Psoas muscle (tissue), 8 donors: Measurements from ENCODE around the gene SRP54. TPM values are rescaled to one million over a fixed set of nuclear protein-coding genes. Genes with fewer than 3 reads are reported as not detected.

ENCODE experiments used
- ATAC-seq, 4 donors: fragments of 200-7000 bp; cut with Tn5 transposase; one replicate each; pipeline ENCODE4 v1.9.1; 2020; ENCODE audit warnings: moderate library complexity in 3 of 4, mild to moderate bottlenecking in 2 of 4
- DNase-seq, 2 donors: peaks; one replicate each; pipeline ENCODE4 v3.0.0-alpha.2; 2020
- H3K27ac ChIP-seq: fragments of 200-600 bp; one replicate; pipeline ENCODE4 v1.8.0; 2022
- H3K27me3 ChIP-seq, 3 donors: fragments of 200-600 bp in 1 of 3; one replicate each; pipeline versions ENCODE4 v1.6.1 to v1.8.0; 2013 to 2022; ENCODE audit warnings: low read length in 2 of 3, mild to moderate bottlenecking in 2 of 3, moderate library complexity in 1 of 3; ENCODE audit not compliant: insufficient read depth in 3 of 3
- H3K36me3 ChIP-seq, 2 donors: fragments of 200-600 bp in 1 of 2; one replicate each; pipeline versions ENCODE4 v1.6.1 to v1.8.0; 2013 to 2022; ENCODE audit warnings: low read depth in 1 of 2, mild to moderate bottlenecking in 1 of 2, moderate library complexity in 1 of 2; ENCODE audit not compliant: insufficient read depth in 1 of 2
- H3K4me1 ChIP-seq: fragments of 200-600 bp; one replicate; pipeline ENCODE4 v1.8.0; 2022
- H3K4me3 ChIP-seq: fragments of 200-600 bp; one replicate; pipeline ENCODE4 v1.8.0; 2022; ENCODE audit warnings: mild to moderate bottlenecking
- H3K9me3 ChIP-seq: fragments of 200-600 bp; one replicate; pipeline ENCODE4 v1.8.0; 2022
- WGBS, 3 donors: extraction: QIAGEN DNeasy Blood & Tissue Kit; methylation state at CpG; one replicate each; pipeline versions ENCODE4 v1.1.6 to v1.1.7; 2013; 5-methylcytosine and 5-hydroxymethylcytosine counted together
- intact Hi-C, 2 donors: fragments of 100-400 bp; cut with DNase I; formaldehyde crosslinking; loops; one replicate each; pipeline versions ENCODE4 v1.11.0 to v1.14.2; 2022
- polyA plus RNA-seq, 3 donors: library from polyadenylated mRNA; stranded (reverse); fragments of 200-250 nt; gene quantifications; one replicate each; pipeline ENCODE4 v1.2.3, GENCODE V29; 2013
- total RNA-seq, 4 donors: library from RNA; stranded (reverse); fragmentation: NEBNext Ultra II Directional in 2 of 4; extraction: Animal tissue kit (Norgen Biotek cat#: 25700) in 2 of 4; gene quantifications; one replicate each; pipeline versions ENCODE4 v1.2.1 to v1.2.4, GENCODE V29; 2021 to 2023
- TF ChIP-seq, protein P1 (sequence below): fragments of 200-600 bp; IDR thresholded peaks from one replicate; pipeline ENCODE4 v1.8.0; 2022; ENCODE audit warnings: antibody characterized with exemption
- donor health status: healthy with polysubstance abuse.
- donor health status: DM: no; HTN: no; CAD: no; lungs with moderate emphysema.
- donor health status: Bipolar disorder and iron deficiency.
- donor health status: healthy.
- donor health status: DM: yes; HTN: yes; CAD: no.
- donor health status: DM: no; HTN: no; CAD: no.
- donor health status: DM: no; HTN: no; CAD: no.
- donor health status: DM: yes; HTN: yes; CAD: no.

The SRP54 gene
- total and polyA plus RNA-seq, 7 donors: 27.9 to 51.2 (median 35.7) TPM

DNA sequence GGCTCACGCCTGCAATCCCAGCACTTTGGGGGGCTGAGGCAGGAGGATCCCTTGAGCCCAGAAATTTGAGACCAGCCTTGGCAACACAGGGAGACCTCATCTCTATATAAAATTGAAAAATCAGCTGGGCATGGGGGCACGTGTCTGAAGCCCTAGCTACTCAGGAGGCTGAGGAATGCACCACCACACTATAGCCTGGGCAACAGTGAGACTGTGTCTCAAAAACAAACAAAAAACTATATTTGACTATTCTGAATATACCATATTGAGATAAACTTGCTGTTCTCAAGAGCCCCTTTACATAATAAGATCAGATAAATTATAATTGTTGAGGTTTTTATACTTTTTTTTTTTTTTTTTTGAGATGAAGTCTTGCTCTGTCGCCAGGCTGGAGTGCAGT is 44.9 kb upstream of the SRP54 start:
- H3K27ac ChIP-seq: no peak overlapping the region
- no peaks in the 10 kb centered on the region for H3K36me3 ChIP-seq
- WGBS, 3 donors: 81 to 89% (median 85%) methylated on average over 3 of the region's 3 CpGs
- no peak for ATAC-seq
- TF ChIP-seq, protein P1, sequence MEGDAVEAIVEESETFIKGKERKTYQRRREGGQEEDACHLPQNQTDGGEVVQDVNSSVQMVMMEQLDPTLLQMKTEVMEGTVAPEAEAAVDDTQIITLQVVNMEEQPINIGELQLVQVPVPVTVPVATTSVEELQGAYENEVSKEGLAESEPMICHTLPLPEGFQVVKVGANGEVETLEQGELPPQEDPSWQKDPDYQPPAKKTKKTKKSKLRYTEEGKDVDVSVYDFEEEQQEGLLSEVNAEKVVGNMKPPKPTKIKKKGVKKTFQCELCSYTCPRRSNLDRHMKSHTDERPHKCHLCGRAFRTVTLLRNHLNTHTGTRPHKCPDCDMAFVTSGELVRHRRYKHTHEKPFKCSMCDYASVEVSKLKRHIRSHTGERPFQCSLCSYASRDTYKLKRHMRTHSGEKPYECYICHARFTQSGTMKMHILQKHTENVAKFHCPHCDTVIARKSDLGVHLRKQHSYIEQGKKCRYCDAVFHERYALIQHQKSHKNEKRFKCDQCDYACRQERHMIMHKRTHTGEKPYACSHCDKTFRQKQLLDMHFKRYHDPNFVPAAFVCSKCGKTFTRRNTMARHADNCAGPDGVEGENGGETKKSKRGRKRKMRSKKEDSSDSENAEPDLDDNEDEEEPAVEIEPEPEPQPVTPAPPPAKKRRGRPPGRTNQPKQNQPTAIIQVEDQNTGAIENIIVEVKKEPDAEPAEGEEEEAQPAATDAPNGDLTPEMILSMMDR: no peak
- H3K4me1 ChIP-seq: no peaks in the 10 kb centered on the region
- no peaks in the 10 kb centered on the region for H3K9me3 ChIP-seq
- no peak for DNase-seq
- no peak overlapping the region for H3K4me3 ChIP-seq
- intact Hi-C loops: no loop called here
- H3K27me3 ChIP-seq: no peaks in the 10 kb centered on the region

DNA sequence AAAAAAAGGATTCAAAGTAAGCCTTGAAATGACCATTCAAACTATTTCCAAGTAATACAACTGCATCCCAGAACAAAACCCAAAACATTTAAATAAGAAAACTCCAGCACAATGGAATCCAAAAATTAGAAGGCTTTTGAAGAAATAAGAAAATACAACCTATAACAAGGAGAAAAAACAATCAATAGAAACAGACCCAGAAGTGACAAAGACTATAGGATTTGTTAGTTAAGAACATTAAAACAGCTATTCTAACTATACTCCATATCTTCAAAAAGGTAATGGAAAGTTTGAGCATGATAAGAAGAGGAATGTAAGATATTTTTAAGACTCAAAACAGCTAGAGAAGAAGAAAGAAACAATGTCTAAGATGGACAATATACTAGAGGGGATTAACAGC is 39.3 kb upstream of the SRP54 start:
- no peak for ATAC-seq
- Histone ChIP-seq H3K4me1 (no peaks in the 10 kb centered on the region), H3K27ac (no peak overlapping the region), H3K36me3 (no peaks in the 10 kb centered on the region), H3K4me3 (no peak overlapping the region), H3K9me3 (peaks cover 6% of the 10 kb centered on the region), H3K27me3 (no peaks in the 10 kb centered on the region)
- no peak for DNase-seq
- intact Hi-C loops: no loop called here
- TF ChIP-seq, protein P1: no peak

DNA sequence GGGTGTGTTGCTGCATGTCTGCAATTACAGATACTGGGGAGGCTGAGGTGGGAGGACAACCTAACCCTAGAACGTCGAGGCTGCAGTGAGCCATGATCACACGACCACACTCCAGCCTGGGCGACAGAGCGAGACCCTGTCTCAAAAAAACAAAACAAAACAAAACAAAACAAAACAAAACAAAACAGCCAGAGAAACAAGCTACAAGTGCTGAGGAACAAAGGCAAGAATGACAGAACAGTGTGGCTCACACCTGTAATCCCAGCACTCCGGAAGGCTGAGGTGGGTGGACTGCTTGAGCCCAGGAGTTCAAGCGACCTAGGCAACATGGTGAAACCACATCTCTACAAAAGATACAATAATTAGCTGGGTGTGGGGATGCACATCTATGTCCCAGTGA is 38.0 kb upstream of the SRP54 start:
- Histone ChIP-seq H3K27ac (no peak overlapping the region), H3K9me3 (peaks cover 6% of the 10 kb centered on the region), H3K27me3 (no peaks in the 10 kb centered on the region), H3K36me3 (no peaks in the 10 kb centered on the region), H3K4me3 (no peak overlapping the region), H3K4me1 (no peaks in the 10 kb centered on the region)
- ATAC-seq (no peak), DNase-seq (no peak)
- TF ChIP-seq, protein P1: no peak
- intact Hi-C loops: no loop called here
- 98 to 99% (median 98%) methylated on average over 7 of the region's 7 CpGs for WGBS, 3 donors

DNA sequence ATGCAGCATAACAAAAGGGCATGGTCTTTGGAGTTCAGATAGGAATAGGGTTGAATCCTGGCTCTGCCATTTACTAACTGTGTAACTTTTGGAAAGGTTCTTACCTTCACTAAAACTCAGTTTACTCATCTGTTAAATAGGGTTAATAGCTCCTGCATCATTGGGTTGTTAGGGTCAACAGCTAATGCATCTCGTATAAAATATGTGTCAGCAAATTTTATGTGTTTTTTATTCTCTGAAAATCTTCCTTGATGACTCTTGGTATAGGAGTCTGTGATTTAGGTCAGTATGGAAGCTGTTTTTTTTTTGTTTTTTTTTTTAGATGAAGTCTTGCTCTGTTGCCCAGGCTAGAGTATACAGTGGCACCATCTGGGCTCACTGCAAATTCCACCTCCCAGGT is 36.1 kb upstream of the SRP54 start:
- Histone ChIP-seq H3K4me3 (no peak overlapping the region), H3K4me1 (no peaks in the 10 kb centered on the region), H3K27ac (no peak overlapping the region), H3K36me3 (no peaks in the 10 kb centered on the region), H3K9me3 (peaks cover 6% of the 10 kb centered on the region), H3K27me3 (no peaks in the 10 kb centered on the region)
- WGBS, 3 donors: 56 to 75% (median 68%) methylated on average over 1 of the region's 1 CpG
- TF ChIP-seq, protein P1: no peak
- intact Hi-C loops: no loop called here
- ATAC-seq (no peak), DNase-seq (no peak)

DNA sequence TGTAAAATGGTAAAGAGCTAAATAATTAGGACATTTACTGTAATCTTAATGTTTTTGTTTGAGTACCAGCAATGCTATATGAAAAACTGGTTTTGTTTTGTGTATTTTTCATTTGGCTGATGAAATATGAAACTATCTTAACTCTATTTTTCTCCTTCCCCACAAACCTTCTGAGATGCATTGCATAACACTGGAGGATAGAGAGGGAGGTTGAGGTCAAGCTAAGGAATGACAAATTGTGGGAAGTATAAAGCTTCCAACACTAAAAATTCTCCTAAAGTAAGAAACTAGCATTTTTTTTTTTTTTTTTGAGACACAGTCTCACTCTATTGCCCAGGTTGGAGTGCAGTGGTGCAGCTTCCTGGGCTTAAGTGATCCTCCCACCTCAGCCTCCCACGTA is 31.5 kb upstream of the SRP54 start:
- Histone ChIP-seq H3K4me3 (no peak overlapping the region), H3K9me3 (no peaks in the 10 kb centered on the region), H3K27me3 (no peaks in the 10 kb centered on the region), H3K4me1 (no peaks in the 10 kb centered on the region), H3K27ac (no peak overlapping the region), H3K36me3 (peaks cover 0 to 7% of the 10 kb centered on the region in 2 donors)
- 93 to 100% (median 95%) methylated on average over 1 of the region's 1 CpG for WGBS, 3 donors
- intact Hi-C loops: no loop called here
- TF ChIP-seq, protein P1: no peak
- no peak for ATAC-seq
- DNase-seq: no peak
